Parathyroid adenoma (tissue), 2 donors: ENCODE data around the gene ATPAF2.

Experiments
- H2AFZ ChIP-seq: fragments of 300-600 bp; sonication (generic); one replicate; pipeline ENCODE4 v1.7.0; 2017; ENCODE audit warnings: antibody characterized with exemption, mild to moderate bottlenecking
- H3K27ac ChIP-seq: fragments of 300-600 bp; sonication (generic); one replicate; pipeline ENCODE4 v1.7.0; 2017
- H3K27me3 ChIP-seq: fragments of 300-600 bp; sonication (generic); one replicate; pipeline ENCODE4 v1.7.0; 2017; ENCODE audit warnings: low read length; ENCODE audit not compliant: control insufficient read depth, insufficient read depth
- H3K36me3 ChIP-seq: fragments of 300-600 bp; sonication (generic); one replicate; pipeline ENCODE4 v1.7.0; 2017; ENCODE audit warnings: low read length; ENCODE audit not compliant: control insufficient read depth, insufficient read depth
- H3K4me1 ChIP-seq: fragments of 300-600 bp; sonication (generic); one replicate; pipeline ENCODE4 v1.7.0; 2017; ENCODE audit warnings: control low read depth
- H3K4me2 ChIP-seq: fragments of 300-600 bp; sonication (generic); one replicate; pipeline ENCODE4 v1.7.0; 2017; ENCODE audit warnings: low read length
- H3K4me3 ChIP-seq: fragments of 300-600 bp; sonication (generic); one replicate; pipeline ENCODE4 v1.7.0; 2017; ENCODE audit warnings: low read depth, low read length
- H3K79me2 ChIP-seq: fragments of 300-600 bp; sonication (generic); one replicate; pipeline ENCODE4 v1.7.0; 2017; ENCODE audit warnings: control low read depth
- H3K9ac ChIP-seq: fragments of 300-600 bp; sonication (generic); one replicate; pipeline ENCODE4 v1.7.0; 2017; ENCODE audit warnings: mild to moderate bottlenecking
- H3K9me3 ChIP-seq: fragments of 300-600 bp; sonication (generic); one replicate; pipeline ENCODE4 v1.7.0; 2017; ENCODE audit warnings: low read length; ENCODE audit not compliant: control insufficient read depth
- CTCF ChIP-seq: fragments of 300-600 bp; sonication (generic); IDR thresholded peaks from one replicate; pipeline ENCODE4 v1.7.0; 2017; ENCODE audit warnings: antibody characterized with exemption, mild to moderate bottlenecking
- donor health status: primary hyperparathyroidism.

ATPAF2 gene

GRCh38 chr17:17972952-17973254, 66.1 kb downstream of the ATPAF2 start:
- H3K79me2 ChIP-seq: peaks cover 38% of the 10 kb centered on the region
- H3K9ac ChIP-seq: no peak overlapping the region
- peak overlapping the region; percentile 46 for H3K27ac ChIP-seq

GRCh38 chr17:17972126-17972951, 66.6 kb downstream of the ATPAF2 start, which contains the start of the genes DRC3 and TOM1L2:
Gene DRC3, plus strand, starts transcription at chr17:17972862. Its CDS starts 4,737 bp downstream, at chr17:17977599.
Gene TOM1L2, minus strand, starts transcription at chr17:17972400. Its CDS starts 87 bp downstream, at chr17:17972313.
- no peaks in the 10 kb centered on the region for H3K27me3 ChIP-seq
- TF ChIP-seq CTCF: no peak
- H3K4me2 ChIP-seq: peak within 1 kb of the TSS; percentile 97
- H3K4me3 ChIP-seq: peak within 1 kb of the TSS; percentile 96
- H3K36me3 ChIP-seq: no peaks in the 10 kb centered on the region
- H3K9me3 ChIP-seq: no peaks in the 10 kb centered on the region
- peaks cover 40% of the 10 kb centered on the region for H3K79me2 ChIP-seq
- H3K9ac ChIP-seq: peak within 1 kb of the TSS; percentile 55
- H3K4me1 ChIP-seq: peaks cover 10% of the 10 kb centered on the region
- H3K27ac ChIP-seq: peak within 1 kb of the TSS; percentile 87
- peak within 1 kb of the TSS; percentile 81 for H2AFZ ChIP-seq

More at GRCh38 chr17:17972952-17973254, 66.1 kb downstream of the ATPAF2 start:
- Histone ChIP-seq H3K36me3 (no peaks in the 10 kb centered on the region), H2AFZ (peak overlapping the region; percentile 81), H3K4me3 (peak overlapping the region; percentile 96), H3K4me1 (peaks cover 10% of the 10 kb centered on the region), H3K27me3 (no peaks in the 10 kb centered on the region), H3K4me2 (peak overlapping the region; percentile 97), H3K9me3 (no peaks in the 10 kb centered on the region)
- no peak for TF ChIP-seq CTCF

- H3K27me3 ChIP-seq: no peaks in the 10 kb centered on the region
- peak overlapping the region; percentile 80 for H2AFZ ChIP-seq
- peak; percentile 4 for TF ChIP-seq CTCF
- peaks cover 44% of the 10 kb centered on the region for H3K79me2 ChIP-seq
- peak overlapping the region; percentile 91 for H3K4me2 ChIP-seq
- H3K4me1 ChIP-seq: peaks cover 10% of the 10 kb centered on the region
- peak overlapping the region; percentile 87 for H3K27ac ChIP-seq
- H3K4me3 ChIP-seq: peak overlapping the region; percentile 96
- no peaks in the 10 kb centered on the region for H3K9me3 ChIP-seq
- peak overlapping the region; percentile 55 for H3K9ac ChIP-seq
- H3K36me3 ChIP-seq: no peaks in the 10 kb centered on the region
These were observed 67.4 kb downstream of the ATPAF2 start for GRCh38 chr17:17971431-17972125.

GRCh38 chr17:17970699-17971430, 68.1 kb downstream of the ATPAF2 start:
- Histone ChIP-seq H3K4me3 (peak overlapping the region; percentile 96), H3K27me3 (no peaks in the 10 kb centered on the region), H3K79me2 (peaks cover 51% of the 10 kb centered on the region), H3K4me2 (peak overlapping the region; percentile 91), H3K36me3 (no peaks in the 10 kb centered on the region), H3K9ac (no peak overlapping the region), H2AFZ (no peak overlapping the region), H3K9me3 (no peaks in the 10 kb centered on the region), H3K4me1 (peaks cover 15% of the 10 kb centered on the region), H3K27ac (peak overlapping the region; percentile 87)
- TF ChIP-seq CTCF: no peak
